CD4-positive, CD25-positive, alpha-beta regulatory T cell (primary cell): Measurements from ENCODE around the gene DHX29. TPM values are rescaled to one million over a fixed set of nuclear protein-coding genes. Genes with fewer than 3 reads are reported as not detected.

Experiments used
- ATAC-seq, 2 donors: fragments of 150-1000 bp; cut with Tn5 transposase; one replicate each; pipeline ENCODE4 v1.10.0; 2021; ENCODE audit warnings: low read depth in 2 of 2, moderate number of reproducible peaks in 2 of 2, moderate library complexity in 1 of 2
- DNase-seq, 3 donors: peaks; one replicate each; pipeline versions ENCODE4 v3.0.0 to v3.0.0-alpha.2; 2012 to 2022; ENCODE audit warnings: mixed read lengths in 1 of 3
- H3K27ac ChIP-seq: one replicate; pipeline ENCODE4 v1.7.0; 2013; ENCODE audit warnings: mild to moderate bottlenecking, low read length; ENCODE audit not compliant: insufficient read depth, poor library complexity, severe bottlenecking
- H3K27me3 ChIP-seq: one replicate; pipeline ENCODE4 v1.7.0; 2013; ENCODE audit warnings: low read length; ENCODE audit not compliant: control insufficient read depth, insufficient read depth
- H3K36me3 ChIP-seq: one replicate; pipeline ENCODE4 v1.7.0; 2013; ENCODE audit warnings: mild to moderate bottlenecking, low read length, moderate library complexity; ENCODE audit not compliant: control insufficient read depth, insufficient read depth
- H3K4me1 ChIP-seq: 2 replicates; pipeline ENCODE4 v1.7.0; 2013; ENCODE audit warnings: mild to moderate bottlenecking, low read length; ENCODE audit not compliant: insufficient read depth, control insufficient read depth, poor library complexity, severe bottlenecking
- H3K4me3 ChIP-seq: one replicate; pipeline ENCODE4 v1.7.0; 2013; ENCODE audit warnings: low read depth, mild to moderate bottlenecking, low read length, moderate library complexity
- H3K9me3 ChIP-seq, 2 experiments: 1 replicate in 1 of 2; 2 replicates in 1 of 2; pipeline ENCODE4 v1.7.0; 2013; ENCODE audit warnings: low read length in 2 of 2, mild to moderate bottlenecking in 1 of 2, moderate library complexity in 1 of 2; ENCODE audit not compliant: control insufficient read depth in 2 of 2
- H3K27ac Mint-ChIP-seq, 3 donors: one replicate each; pipeline ENCODE4 v1.8.0; 2020 to 2022; ENCODE audit warnings: mild to moderate bottlenecking in 3 of 3, mixed read lengths in 3 of 3, moderate library complexity in 2 of 3
- H3K27me3 Mint-ChIP-seq: one replicate; pipeline ENCODE4 v1.8.0; 2022; ENCODE audit warnings: mild to moderate bottlenecking, mixed read lengths
- H3K36me3 Mint-ChIP-seq: one replicate; pipeline ENCODE4 v1.8.0; 2020; ENCODE audit warnings: mixed read lengths
- H3K4me1 Mint-ChIP-seq, 4 donors: one replicate each; pipeline ENCODE4 v1.8.0; 2020 to 2022; ENCODE audit warnings: mixed read lengths in 4 of 4, mild to moderate bottlenecking in 1 of 4
- H3K4me3 Mint-ChIP-seq, 4 donors: one replicate each; pipeline ENCODE4 v1.8.0; 2020 to 2022; ENCODE audit warnings: mild to moderate bottlenecking in 4 of 4, mixed read lengths in 4 of 4, moderate library complexity in 3 of 4
- H3K9me3 Mint-ChIP-seq, 7 donors: one replicate each; pipeline ENCODE4 v1.8.0; 2020 to 2022; ENCODE audit warnings: mixed read lengths in 7 of 7, mild to moderate bottlenecking in 3 of 7, moderate library complexity in 2 of 7
- polyA plus RNA-seq, 4 donors: library from polyadenylated mRNA; unstranded; fragments of 300-500 nt; fragmentation: Illumina TruSeq; gene quantifications; one replicate each; pipeline ENCODE4 v1.2.3, GENCODE V29; 2021
- total RNA-seq: library from RNA; stranded (reverse); gene quantifications from one replicate; pipeline ENCODE4 v1.2.3, GENCODE V29; 2022

Gene DHX29
- total and polyA plus RNA-seq, 5 donors from 2014 or later, result 12.5 to 28.5 (median 14.8) TPM

- no peak for ATAC-seq
- Histone ChIP-seq H3K27ac (no peak overlapping the region), H3K4me1 (no peaks in the 10 kb centered on the region), H3K27me3 (no peaks in the 10 kb centered on the region), H3K9me3 (no peaks in the 10 kb centered on the region), H3K36me3 (peaks cover 70% of the 10 kb centered on the region), H3K4me3 (no peak overlapping the region)
- H3K9me3 Mint-ChIP-seq, result no peaks in the 10 kb centered on the region
- peak overlapping the region in 1 of 3 donors; percentile 25 for H3K27ac Mint-ChIP-seq
- peaks cover 10 to 23% (median 13%) of the 10 kb centered on the region in 4 donors for H3K4me1 Mint-ChIP-seq
- peaks cover 31% of the 10 kb centered on the region for H3K36me3 Mint-ChIP-seq
- DNase-seq, result no peak
- no peak overlapping the region for H3K4me3 Mint-ChIP-seq
- no peaks in the 10 kb centered on the region for H3K27me3 Mint-ChIP-seq
These were observed 36.1 kb upstream of the DHX29 start for GRCh38 chr5:55343609-55344008.

- H3K4me3 ChIP-seq, result no peak overlapping the region
- H3K4me1 Mint-ChIP-seq, result peaks cover 14 to 28% (median 17%) of the 10 kb centered on the region in 4 donors
- peaks cover 65% of the 10 kb centered on the region for H3K36me3 ChIP-seq
- no peaks in the 10 kb centered on the region for H3K27me3 ChIP-seq
- H3K4me3 Mint-ChIP-seq, result no peak overlapping the region
- peak overlapping the region in 1 of 3 donors; percentile 25 for H3K27ac Mint-ChIP-seq
- H3K36me3 Mint-ChIP-seq, result peaks cover 29% of the 10 kb centered on the region
- H3K9me3 ChIP-seq, result no peaks in the 10 kb centered on the region
- H3K27me3 Mint-ChIP-seq, result no peaks in the 10 kb centered on the region
- ATAC-seq, result no peak
- no peak overlapping the region for H3K27ac ChIP-seq
- no peaks in the 10 kb centered on the region for H3K9me3 Mint-ChIP-seq
- no peak for DNase-seq
- H3K4me1 ChIP-seq, result peaks cover 4% of the 10 kb centered on the region
These were observed 35.6 kb upstream of the DHX29 start for GRCh38 chr5:55343107-55343506.

GRCh38 chr5:55338810-55339243 is 31.3 kb upstream of the DHX29 start:
- peaks cover 0 to 2% (median 0%) of the 10 kb centered on the region in 7 donors for H3K9me3 Mint-ChIP-seq
- peaks cover 18 to 36% (median 28%) of the 10 kb centered on the region in 4 donors for H3K4me1 Mint-ChIP-seq
- Histone ChIP-seq H3K36me3 (peaks cover 30% of the 10 kb centered on the region), H3K9me3 (no peaks in the 10 kb centered on the region), H3K27ac (no peak overlapping the region), H3K4me3 (peak overlapping the region; percentile 77), H3K4me1 (peaks cover 4% of the 10 kb centered on the region), H3K27me3 (no peaks in the 10 kb centered on the region)
- ATAC-seq (no peak), DNase-seq (peak in 1 of 3 donors; percentile 12)
- H3K27ac Mint-ChIP-seq, result peak overlapping the region; percentile 56 to 84 (median 69)
- H3K4me3 Mint-ChIP-seq, result peak overlapping the region in 2 of 4 donors; percentile 3 to 73
- peaks cover 15% of the 10 kb centered on the region for H3K36me3 Mint-ChIP-seq
- no peaks in the 10 kb centered on the region for H3K27me3 Mint-ChIP-seq

- no peaks in the 10 kb centered on the region for H3K27me3 Mint-ChIP-seq
- peak overlapping the region; percentile 56 to 82 (median 68) for H3K4me3 Mint-ChIP-seq
- peaks cover 15% of the 10 kb centered on the region for H3K36me3 Mint-ChIP-seq
- peak overlapping the region; percentile 52 to 72 (median 56) for H3K27ac Mint-ChIP-seq
- Histone ChIP-seq H3K36me3 (peaks cover 30% of the 10 kb centered on the region), H3K27me3 (no peaks in the 10 kb centered on the region), H3K9me3 (no peaks in the 10 kb centered on the region), H3K27ac (peak overlapping the region; percentile 23), H3K4me3 (peak overlapping the region; percentile 77), H3K4me1 (peaks cover 4% of the 10 kb centered on the region)
- peaks cover 21 to 41% (median 30%) of the 10 kb centered on the region in 4 donors for H3K4me1 Mint-ChIP-seq
- peak in 2 of 3 donors; percentile 13 to 18 for DNase-seq
- peaks cover 0 to 2% (median 0%) of the 10 kb centered on the region in 7 donors for H3K9me3 Mint-ChIP-seq
- no peak for ATAC-seq
These were observed 30.7 kb upstream of the DHX29 start for GRCh38 chr5:55338092-55338613.

- H3K27me3 ChIP-seq, result no peaks in the 10 kb centered on the region
- Mint-ChIP-seq H3K4me1 (peaks cover 30 to 52% (median 44%) of the 10 kb centered on the region in 4 donors), H3K27ac (no peak overlapping the region), H3K4me3 (no peak overlapping the region), H3K9me3 (peaks cover 0 to 2% (median 0%) of the 10 kb centered on the region in 7 donors), H3K36me3 (peaks cover 45% of the 10 kb centered on the region), H3K27me3 (no peaks in the 10 kb centered on the region)
- H3K9me3 ChIP-seq, result no peaks in the 10 kb centered on the region
- peaks cover 4% of the 10 kb centered on the region for H3K4me1 ChIP-seq
- H3K27ac ChIP-seq, result no peak overlapping the region
- ATAC-seq, result no peak
- H3K36me3 ChIP-seq, result peaks cover 45% of the 10 kb centered on the region
- H3K4me3 ChIP-seq, result no peak overlapping the region
- DNase-seq, result no peak
These were observed 26.3 kb upstream of the DHX29 start for GRCh38 chr5:55333811-55334210.

GRCh38 chr5:55333017-55333416 is 25.5 kb upstream of the DHX29 start:
- Mint-ChIP-seq H3K27me3 (no peaks in the 10 kb centered on the region), H3K27ac (no peak overlapping the region), H3K4me1 (peaks cover 25 to 51% (median 41%) of the 10 kb centered on the region in 4 donors), H3K9me3 (peaks cover 0 to 2% (median 0%) of the 10 kb centered on the region in 7 donors), H3K4me3 (peak overlapping the region in 1 of 4 donors; percentile 65), H3K36me3 (peaks cover 49% of the 10 kb centered on the region)
- Histone ChIP-seq H3K36me3 (peaks cover 53% of the 10 kb centered on the region), H3K4me3 (no peak overlapping the region), H3K9me3 (no peaks in the 10 kb centered on the region), H3K27me3 (no peaks in the 10 kb centered on the region), H3K27ac (no peak overlapping the region), H3K4me1 (no peaks in the 10 kb centered on the region)
- DNase-seq (no peak), ATAC-seq (no peak)

- H3K27ac ChIP-seq, result no peak overlapping the region
- no peak for DNase-seq
- no peak overlapping the region for H3K4me3 ChIP-seq
- peaks cover 59% of the 10 kb centered on the region for H3K36me3 Mint-ChIP-seq
- peak overlapping the region in 1 of 3 donors; percentile 78 for H3K27ac Mint-ChIP-seq
- no peak overlapping the region for H3K4me3 Mint-ChIP-seq
- H3K4me1 Mint-ChIP-seq, result peaks cover 30 to 53% (median 44%) of the 10 kb centered on the region in 4 donors
- H3K4me1 ChIP-seq, result peaks cover 10% of the 10 kb centered on the region
- no peak for ATAC-seq
- H3K36me3 ChIP-seq, result peaks cover 61% of the 10 kb centered on the region
- no peaks in the 10 kb centered on the region for H3K27me3 Mint-ChIP-seq
- H3K9me3 Mint-ChIP-seq, result peaks cover 0 to 2% (median 0%) of the 10 kb centered on the region in 7 donors
- H3K9me3 ChIP-seq, result no peaks in the 10 kb centered on the region
- H3K27me3 ChIP-seq, result no peaks in the 10 kb centered on the region
These were observed 23.8 kb upstream of the DHX29 start for GRCh38 chr5:55331321-55331720.

GRCh38 chr5:55327281-55327680 is 19.8 kb upstream of the DHX29 start:
- ATAC-seq, result no peak
- Mint-ChIP-seq H3K9me3 (no peaks in the 10 kb centered on the region), H3K27me3 (no peaks in the 10 kb centered on the region), H3K36me3 (peaks cover 52% of the 10 kb centered on the region), H3K4me3 (peak overlapping the region in 2 of 4 donors; percentile 2 to 6), H3K4me1 (peaks cover 21 to 47% (median 41%) of the 10 kb centered on the region in 4 donors), H3K27ac (peak overlapping the region in 2 of 3 donors; percentile 52 to 64)
- Histone ChIP-seq H3K9me3 (no peaks in the 10 kb centered on the region), H3K4me1 (peaks cover 13% of the 10 kb centered on the region), H3K27ac (peak overlapping the region; percentile 47), H3K4me3 (peak overlapping the region; percentile 45), H3K27me3 (no peaks in the 10 kb centered on the region), H3K36me3 (peaks cover 57% of the 10 kb centered on the region)
- no peak for DNase-seq
